SIG-M5 treated with dmso at 0.1 percent for 504 hours (cell line): Measurements from ENCODE around the gene RANBP9.

Experiments
- DNase-seq: peaks from one replicate; lab custom pipeline; 2025; ENCODE audit not compliant: unreplicated experiment; lab: John Stamatoyannopoulos, UW

Gene RANBP9

DNA sequence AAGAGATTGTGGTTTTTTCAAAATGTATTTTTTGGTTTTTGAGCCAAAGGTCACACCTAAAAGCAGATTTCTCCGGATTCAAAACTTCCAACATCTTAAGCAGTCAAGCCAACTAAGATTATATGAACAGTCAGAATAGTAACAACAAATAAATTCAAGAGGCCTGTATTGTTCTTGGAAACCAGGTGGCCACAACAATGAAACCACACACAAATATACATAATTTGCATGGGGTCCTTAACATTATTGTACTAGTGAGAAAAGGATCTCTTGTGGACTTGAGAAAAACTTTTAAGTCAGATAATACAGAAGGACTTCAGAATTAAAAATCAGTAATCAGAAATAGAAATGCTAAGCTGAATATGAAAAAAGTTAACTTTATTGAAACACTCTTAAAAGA lies 55.9 kb downstream of the RANBP9 start:
- no peak for DNase-seq

DNA sequence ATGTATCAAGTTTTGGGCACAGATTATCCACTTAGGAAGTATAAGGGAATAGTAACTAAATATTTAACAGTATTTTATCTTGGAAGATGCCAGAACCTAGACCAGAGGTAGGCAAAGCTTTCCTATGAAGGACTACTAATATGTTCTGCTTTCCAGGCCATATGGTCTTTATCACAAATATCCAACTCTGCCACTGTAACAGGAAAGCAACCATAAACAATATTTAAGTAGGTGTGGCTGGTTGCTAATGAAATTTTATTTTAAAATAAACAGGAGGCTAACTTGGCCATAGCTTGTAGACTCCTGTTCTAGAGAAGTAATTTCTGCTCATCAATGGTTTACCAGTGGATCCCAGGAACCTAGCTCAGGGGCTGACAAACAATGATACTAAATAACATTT lies 57.1 kb downstream of the RANBP9 start:
- no peak for DNase-seq

DNA sequence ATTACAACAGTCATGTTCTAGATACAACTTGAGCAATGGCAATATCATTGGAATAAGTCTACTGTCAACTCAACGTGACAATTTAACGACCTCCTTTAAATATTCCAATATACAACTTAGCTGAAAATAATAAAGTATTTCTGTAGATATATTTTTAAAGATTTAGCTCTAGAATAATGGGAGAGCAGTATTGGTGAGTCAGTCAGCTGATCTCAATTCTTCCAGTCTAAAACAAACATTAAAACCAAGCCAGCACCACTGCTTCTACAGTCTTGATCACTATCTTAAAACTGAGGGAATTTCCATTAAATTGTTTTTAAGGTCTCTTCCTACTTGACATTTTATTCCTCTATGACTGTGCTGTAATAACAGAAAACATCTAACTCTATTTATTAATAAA lies 58.3 kb downstream of the RANBP9 start:
- DNase-seq = no peak

DNA sequence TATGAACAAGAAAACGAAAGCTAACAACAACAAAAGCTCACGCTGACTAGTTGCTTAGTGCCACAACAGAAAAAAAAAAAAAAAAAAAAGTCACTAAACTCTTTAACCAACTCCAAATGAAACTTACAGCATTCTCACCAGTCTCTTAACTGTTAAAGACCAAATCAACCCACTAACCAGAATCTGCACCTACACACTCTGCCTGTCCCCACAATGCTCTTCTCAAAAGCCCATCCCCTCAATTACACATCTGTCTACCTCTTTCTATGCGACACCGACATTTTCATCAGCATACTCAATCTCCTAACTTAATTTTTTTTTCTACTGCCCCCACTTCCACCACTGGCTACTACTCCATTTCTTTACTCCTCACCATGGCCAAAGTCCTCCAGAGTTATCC lies 62.2 kb downstream of the RANBP9 start:
- no peak for DNase-seq

DNA sequence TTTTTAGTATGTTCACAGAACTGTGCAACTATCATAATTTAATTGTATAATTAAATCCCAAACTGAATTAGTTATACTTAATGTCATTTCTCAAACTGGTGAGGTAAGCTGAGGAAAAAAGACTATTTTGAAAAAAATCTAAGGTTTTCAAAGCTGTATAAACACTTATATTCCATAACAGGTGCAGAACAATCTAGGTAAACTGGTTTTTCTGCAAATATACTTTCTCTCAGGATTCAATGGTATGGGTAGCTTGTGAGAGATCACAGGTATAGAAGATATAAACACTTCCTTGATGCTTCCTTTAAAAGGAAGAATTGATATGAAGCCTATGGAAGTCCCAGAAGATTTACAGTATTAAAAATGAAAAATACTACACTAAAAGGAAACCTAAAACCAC lies 62.8 kb downstream of the RANBP9 start:
- no peak for DNase-seq

DNA sequence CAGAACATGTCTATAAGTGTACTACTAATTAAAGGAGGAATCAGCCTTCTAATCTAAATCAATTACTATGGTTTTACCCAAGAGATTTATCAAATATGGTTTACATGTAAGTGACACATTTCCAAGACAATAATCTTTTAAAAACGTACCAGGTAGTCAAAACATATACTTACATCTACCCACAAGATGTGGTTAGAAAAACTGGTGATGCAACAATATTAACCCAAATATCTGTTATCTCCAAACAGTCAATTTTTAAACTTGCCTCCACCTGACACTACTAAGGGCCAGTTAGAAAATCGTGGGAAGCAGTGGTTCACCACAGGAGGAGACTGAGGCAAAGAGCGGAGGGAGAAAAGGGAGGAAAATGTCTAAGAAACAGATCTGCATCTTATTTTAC lies 68.5 kb downstream of the RANBP9 start:
- DNase-seq = no peak

DNA sequence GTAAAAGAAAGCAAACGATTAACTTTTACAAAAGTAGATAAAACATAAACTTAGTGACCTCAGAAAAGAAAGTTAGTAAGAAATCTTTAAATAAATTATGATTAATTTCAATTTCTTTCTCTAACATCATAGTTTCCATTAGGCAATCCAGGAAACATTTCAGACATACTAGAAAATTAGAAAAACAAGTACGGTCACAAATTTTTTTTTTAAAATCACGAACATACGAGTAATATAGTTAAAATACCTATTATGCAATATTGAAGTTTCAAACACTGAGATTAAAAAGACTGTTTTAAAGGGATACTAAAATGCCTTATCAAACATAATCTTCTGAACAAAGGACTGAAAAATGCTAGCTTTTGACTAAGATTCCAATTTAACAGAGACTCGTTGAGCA lies 70.3 kb downstream of the RANBP9 start:
- DNase-seq = no peak

DNA sequence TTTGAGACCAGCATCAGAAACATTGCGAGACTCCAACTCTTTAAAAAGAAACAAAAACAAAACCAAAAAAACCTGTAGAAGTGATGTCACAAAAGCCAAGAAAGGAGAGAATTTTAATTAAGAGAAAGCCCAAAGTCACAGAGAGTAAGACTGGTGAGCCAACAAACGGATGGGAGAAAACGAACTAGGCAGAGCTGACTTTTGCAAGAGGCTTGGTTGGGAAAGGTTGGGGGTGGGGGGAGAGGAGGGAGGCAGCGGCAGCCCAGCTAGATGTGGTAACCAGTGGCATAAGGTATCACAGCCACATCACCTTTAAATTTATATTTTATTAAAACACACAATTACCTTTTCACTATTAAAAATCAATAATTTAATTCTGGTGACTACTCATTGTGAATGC lies 73.0 kb downstream of the RANBP9 start:
- peak; percentile 88 for DNase-seq

DNA sequence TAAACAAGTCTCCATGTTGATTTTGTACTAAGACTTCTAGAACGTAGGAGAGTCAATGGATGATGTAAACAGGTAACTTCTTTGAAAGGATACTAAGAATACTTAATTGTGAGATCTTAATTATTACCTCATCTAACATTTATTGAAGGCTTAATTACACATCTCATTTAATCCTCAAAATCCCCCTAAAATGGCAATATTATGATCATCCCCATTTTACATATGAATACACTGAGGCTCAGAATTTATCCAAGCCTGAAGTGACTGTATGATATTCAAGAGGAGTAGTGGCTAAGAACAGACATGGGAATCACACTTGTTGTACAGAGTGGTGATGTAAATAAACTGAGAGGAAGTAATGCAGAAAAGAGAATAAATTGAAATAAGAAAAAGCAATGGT lies 73.6 kb downstream of the RANBP9 start:
- no peak for DNase-seq

DNA sequence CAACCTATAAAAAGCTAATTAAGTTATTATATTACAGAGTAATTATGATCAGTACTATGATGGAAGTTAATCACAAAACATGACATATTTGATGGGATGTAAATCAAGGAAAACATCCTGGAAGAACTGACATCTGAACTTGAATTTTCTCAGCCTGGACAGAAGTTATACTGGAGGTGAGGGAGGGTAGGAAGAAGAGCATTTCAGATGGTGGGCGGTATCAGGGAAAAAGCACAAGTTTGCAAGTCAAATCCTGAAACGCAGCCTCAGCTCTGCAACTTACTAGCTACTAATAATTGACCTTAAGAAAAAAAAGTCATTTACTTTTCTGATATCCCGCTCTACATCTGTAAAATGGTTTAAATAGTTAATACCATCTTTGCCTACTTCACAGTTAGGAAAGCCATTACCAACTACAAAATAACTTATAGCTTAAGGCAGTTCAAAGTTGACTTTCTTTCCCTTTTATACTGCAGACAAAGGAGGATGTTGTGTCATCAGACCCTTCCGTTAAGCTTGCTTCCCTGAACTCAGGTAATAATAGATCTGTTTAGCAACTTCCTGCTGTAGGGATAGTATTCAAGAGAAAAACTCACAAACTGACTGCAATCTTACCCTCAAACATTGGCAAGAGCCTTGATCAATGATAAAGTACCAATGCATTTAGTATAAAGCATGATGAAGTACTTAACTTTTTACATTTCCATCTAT lies 75.5 kb downstream of the RANBP9 start:
- DNase-seq = peak; percentile 82

DNA sequence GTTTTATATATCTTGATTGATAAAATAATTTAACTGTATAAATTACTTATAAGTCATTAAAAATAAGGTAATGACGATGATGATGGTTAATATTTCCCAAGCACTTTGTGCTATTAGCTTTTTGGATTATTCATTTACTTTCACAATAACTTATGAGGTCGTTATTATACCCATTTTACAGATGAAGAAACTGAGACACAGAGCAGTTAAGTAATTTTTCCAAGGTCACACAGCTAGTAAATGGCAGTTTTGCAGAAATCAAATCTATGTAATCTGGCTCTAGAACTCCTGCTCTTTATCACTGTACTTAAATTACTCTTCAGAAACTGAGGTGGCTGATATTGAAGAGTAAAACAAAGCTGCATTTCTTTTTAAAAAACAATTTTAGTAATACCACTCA lies 78.3 kb downstream of the RANBP9 start:
- no peak for DNase-seq

DNA sequence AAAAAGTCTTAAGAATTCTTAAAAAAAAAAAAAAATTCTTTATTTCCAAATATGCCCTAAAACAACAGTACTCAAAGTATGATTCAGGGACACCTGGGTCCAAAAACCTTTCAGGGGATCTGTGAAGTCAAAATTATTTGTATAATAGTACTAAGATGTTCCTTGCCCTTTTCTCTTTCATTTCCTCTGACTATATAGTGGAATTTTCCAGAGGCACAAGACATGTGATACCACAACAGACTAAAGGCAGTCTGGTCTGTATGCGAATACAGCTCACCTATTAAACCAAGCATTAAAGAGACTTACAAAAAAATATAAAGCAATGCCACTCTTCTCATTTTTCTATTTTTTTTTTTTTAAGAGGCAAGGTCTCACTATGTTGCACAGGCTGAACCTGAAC lies 81.1 kb downstream of the RANBP9 start:
- DNase-seq = no peak

DNA sequence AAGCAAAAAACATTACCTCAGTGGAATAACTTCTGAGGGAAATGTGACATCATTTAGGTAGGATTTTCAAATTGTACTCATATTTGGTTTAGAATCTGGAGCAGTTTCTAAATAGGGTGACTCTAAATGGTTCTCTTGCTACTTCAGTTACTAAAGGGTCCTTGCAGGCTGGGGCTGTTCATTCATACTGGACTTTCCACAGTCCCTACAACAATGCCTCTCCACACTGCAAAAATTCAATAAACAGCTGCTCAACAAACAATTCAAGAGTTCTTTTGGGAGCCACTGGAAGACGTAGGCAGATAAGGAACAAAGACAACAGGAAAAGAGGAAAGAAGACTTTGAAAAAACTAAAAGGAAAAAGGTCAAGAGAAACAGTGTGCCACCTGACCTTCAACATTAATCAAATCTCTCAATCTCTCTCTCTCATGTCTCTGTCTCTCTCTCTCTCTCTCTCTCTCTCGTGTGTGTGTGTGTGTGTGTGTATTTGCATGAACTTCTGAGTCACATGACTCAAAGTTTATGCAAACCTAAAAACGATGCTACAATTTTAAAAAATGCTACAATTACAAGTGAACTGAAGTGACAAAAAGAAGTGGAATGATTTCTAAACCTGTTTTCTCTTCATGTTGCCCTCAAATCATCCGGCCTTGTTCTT lies 82.0 kb downstream of the RANBP9 start:
- no peak for DNase-seq

DNA sequence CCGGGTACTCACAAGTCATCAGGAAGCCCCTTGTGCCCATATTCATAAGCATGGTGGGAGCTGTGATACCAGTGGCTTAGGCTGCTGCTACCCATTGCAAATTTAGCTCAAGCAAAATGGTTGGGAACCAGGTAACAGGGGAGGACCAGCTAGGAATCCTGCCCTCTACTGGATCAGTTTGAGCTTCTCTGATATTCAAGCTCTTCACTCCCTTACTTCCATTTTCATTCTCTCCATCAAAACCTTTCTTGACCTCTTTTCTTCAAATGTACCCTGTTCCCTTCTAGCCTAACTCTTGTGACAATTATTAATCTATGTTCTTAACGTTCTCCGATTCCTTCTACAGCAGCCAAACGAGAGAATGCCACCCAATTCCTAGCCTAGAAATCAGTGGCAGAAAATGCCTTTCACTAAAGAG lies 86.8 kb downstream of the RANBP9 start:
- DNase-seq = peak; percentile 20

DNA sequence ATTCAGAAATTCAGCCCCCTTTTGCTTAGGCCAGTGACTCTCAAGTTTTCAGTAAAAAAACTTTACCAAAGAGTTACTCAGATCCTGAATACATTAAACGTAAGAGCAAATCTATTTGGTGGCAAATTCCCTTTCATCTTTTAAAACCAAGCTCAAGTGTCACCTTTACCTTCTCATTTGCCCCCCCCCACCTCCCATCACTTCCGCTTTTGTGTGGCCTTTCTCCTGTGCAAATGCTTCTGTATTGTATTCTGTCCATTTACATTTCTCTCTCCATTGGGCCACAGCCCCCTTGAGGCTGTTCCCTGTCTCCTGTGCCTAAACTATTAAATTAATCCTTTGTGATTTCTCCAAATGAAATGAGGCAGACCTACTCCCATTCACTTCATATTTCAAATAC lies 94.6 kb downstream of the RANBP9 start:
- no peak for DNase-seq

DNA sequence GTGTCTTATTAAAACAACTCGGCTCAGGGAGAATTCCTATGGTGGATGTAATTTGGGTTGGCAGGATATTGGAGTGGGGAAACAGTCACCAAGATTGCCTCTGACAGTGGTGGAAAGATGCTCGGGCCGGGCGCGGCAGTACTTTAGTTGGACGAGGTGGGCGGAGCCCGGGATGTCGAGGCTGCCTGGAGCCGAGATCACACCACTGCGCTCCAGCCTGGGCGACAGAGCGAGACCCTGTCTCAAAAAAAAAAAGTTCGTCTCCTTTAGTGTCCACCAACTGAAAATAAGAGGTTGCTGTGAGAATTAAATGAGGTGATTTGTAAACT lies 95.9 kb downstream of the RANBP9 start:
- no peak for DNase-seq

DNA sequence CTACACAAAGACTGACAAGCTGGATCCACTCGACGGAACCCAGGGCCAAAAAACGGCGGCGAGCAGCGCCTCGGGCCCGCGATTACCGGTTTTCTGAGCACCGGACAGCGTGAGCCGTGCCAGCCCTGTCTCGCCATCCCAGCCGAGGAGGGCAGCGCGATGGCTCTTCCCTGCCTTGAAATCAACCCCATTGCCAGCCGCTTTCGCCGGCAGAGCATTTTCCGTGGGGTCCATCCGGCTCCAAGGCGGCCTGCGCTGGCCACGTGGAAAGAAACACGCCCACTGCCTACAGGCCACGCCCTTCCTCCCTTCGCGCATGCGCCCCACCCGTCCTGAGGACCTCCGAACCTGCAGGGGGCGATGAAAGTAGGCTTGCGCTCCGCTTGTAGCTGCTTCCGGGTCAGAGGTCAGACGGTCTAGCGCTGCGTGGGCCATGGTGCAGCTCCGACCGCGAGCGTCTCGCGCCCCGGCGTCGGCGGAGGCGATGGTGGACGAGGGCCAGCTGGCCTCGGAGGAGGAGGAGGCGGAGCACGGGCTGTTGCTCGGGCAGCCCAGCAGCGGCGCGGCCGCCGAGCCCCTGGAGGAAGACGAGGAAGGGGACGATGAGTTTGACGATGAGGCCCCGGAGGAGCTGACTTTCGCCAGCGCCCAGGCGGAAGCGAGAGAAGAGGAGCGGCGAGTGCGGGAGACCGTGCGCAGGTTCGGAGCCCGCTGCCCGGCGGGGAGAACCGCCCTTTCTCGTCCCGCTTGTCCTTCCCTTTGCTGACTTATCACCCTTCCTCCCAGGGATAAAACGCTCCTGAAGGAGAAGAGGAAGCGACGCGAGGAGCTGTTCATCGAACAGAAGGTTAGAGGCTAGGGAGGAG lies 96.5 kb downstream of the RANBP9 start, which contains the start of gene NOL7:
NOL7 (plus strand) TSS at position 410 of the 866 bp plus-strand sequence; CDS start at position 434, 24 bp downstream.
- peak; percentile 92 for DNase-seq

DNA sequence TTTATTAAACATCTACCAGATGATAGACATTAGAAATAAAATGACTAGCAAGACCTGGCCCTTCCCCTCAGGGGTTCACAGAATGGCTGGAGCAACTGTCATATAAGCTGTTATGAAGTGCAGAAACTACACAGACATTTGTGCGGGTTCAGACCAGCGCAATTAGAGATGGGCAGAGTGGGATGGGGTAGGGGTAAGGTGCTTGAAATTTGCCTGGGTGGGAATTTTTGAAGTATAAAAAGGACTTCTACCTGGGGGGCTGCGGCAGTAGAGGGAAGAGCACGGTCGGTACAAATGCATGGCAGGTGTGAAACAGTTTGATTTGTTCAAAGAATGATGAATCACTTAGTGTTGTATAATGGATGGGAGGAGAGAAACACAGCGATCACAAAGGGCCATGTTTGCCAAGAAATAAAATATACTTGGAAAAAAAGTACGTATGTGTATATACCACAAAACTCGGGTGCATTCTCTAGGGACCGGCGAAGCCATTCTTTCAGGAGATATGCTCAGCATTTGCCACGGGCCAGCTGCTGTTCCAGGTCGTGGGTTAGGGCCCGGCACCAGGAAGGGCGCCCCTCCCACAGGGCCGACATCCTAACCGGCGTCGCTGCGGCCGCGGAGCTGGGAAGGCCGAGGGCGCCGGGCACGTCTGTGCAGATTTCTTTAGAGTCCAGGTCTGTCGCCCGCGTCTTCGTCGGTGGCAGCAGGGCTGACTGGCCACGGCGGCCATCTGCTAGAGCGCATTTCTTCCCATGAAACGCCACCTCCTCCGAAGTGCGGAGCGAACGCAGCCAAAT lies 97.3 kb downstream of the RANBP9 start:
- DNase-seq = peak; percentile 26

DNA sequence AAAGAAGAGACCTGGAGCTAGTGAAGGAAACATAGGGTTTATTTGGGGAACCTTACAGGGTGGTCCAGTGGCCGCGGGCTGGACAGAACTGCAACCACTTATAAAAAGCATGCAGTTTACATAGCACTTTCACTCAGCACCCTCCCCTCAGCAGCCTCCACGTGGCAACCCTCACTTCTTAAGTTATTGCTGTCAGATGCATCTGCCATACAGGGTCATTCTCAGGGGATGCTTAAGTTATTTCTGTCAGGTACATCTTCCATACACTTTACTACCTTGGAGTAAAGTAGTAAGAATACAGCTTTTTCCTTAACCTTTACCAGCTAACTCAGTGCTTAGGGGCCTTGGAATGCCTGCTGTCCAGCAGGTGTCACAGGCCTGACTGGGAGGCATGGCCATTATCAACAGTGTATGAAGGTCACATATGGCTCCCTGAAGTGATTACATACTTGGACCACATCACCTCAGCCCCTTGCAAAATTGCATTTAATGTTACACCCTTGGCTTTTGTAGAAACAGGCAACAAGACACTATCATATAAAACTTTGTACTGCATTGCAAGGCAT lies 98.5 kb downstream of the RANBP9 start:
- no peak for DNase-seq

DNA sequence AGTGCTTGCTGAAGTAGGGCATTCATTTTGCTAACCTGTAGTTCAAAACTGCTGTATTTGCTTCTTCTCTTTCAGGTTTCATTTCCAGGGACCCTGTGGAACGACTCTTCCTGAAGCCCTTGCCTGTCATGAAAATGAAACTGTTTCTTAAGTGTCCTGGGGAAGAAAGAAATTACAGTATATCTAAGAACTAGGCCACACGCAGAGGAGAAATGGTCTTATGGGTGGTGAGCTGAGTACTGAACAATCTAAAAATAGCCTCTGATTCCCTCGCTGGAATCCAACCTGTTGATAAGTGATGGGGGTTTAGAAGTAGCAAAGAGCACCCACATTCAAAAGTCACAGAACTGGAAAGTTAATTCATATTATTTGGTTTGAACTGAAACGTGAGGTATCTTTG lies 99.9 kb downstream of the RANBP9 start:
- DNase-seq = peak; percentile 38

DNA sequence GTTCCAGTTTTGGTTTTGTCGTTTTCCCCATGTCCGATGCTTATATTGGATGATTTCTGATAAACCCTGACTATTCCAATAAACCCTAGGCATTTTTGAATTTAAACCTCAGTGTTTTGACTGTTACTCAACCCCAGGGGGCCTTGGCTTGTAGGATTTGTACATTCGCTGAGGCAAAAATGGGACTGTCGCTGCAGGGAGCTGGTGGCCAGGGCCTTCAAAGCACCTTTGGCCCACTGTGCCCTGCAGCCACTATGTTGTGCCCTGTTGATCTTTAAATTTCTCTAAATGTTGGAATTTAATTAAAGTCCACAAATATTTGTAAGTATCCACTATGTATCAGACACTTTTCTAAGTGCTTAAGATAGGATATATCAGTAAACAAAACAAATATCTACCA lies 106.0 kb downstream of the RANBP9 start:
- DNase-seq = no peak
